GM23338 (cell line): ENCODE measurements around the gene SFI1.

Experiments
- CREB1 ChIP-seq: fragments of 250-450 bp; sonication (Bioruptor Pico); IDR thresholded peaks from 2 replicates; pipeline ENCODE4 v1.5.0; 2020; ENCODE audit warnings: low read depth, mild to moderate bottlenecking, moderate library complexity
- ETS1 ChIP-seq: IDR thresholded peaks from 2 replicates; pipeline ENCODE4 v1.6.1; 2016; ENCODE audit warnings: antibody characterized with exemption
- EZH2phosphoT487 ChIP-seq: fragments of 200-600 bp; sonication (generic); IDR thresholded peaks from one replicate; pipeline ENCODE4 v1.8.1; 2018; ENCODE audit warnings: antibody characterized with exemption; ENCODE audit not compliant: unreplicated experiment
- JUNB ChIP-seq: IDR thresholded peaks from one replicate; pipeline ENCODE4 v1.6.1; 2016; ENCODE audit warnings: antibody characterized with exemption; ENCODE audit not compliant: unreplicated experiment
- POLR2AphosphoS5 ChIP-seq: IDR thresholded peaks from 2 replicates; pipeline ENCODE4 v1.6.1; 2016; ENCODE audit warnings: antibody characterized with exemption, low read depth
- TF ChIP-seq, protein P1 (sequence below), 2 experiments: fragments of 200-600 bp in 1 of 2; sonication (generic) in 1 of 2; conservative IDR thresholded peaks; 2 replicates each; pipeline versions ENCODE4 v1.5.1 to v1.6.1; 2016 to 2017; ENCODE audit warnings: antibody characterized with exemption in 2 of 2, low read depth in 2 of 2, mild to moderate bottlenecking in 2 of 2, moderate library complexity in 1 of 2

GRCh38 chr22:31488346-31488883, 7.9 kb upstream of the SFI1 start:
- TF ChIP-seq, protein P1, sequence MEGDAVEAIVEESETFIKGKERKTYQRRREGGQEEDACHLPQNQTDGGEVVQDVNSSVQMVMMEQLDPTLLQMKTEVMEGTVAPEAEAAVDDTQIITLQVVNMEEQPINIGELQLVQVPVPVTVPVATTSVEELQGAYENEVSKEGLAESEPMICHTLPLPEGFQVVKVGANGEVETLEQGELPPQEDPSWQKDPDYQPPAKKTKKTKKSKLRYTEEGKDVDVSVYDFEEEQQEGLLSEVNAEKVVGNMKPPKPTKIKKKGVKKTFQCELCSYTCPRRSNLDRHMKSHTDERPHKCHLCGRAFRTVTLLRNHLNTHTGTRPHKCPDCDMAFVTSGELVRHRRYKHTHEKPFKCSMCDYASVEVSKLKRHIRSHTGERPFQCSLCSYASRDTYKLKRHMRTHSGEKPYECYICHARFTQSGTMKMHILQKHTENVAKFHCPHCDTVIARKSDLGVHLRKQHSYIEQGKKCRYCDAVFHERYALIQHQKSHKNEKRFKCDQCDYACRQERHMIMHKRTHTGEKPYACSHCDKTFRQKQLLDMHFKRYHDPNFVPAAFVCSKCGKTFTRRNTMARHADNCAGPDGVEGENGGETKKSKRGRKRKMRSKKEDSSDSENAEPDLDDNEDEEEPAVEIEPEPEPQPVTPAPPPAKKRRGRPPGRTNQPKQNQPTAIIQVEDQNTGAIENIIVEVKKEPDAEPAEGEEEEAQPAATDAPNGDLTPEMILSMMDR (conservative IDR thresholded peaks at IDR 0.05; ENCODE audit: low read depth in 2 of 2) = no peak
- TF ChIP-seq EZH2phosphoT487 = no peak
- no peak for TF ChIP-seq CREB1 (CRISPR knock-in tag)
- no peak for TF ChIP-seq ETS1
- no peak for TF ChIP-seq POLR2AphosphoS5
- TF ChIP-seq JUNB = no peak
